Transverse colon (tissue), 4 donors: ENCODE data around the gene IFT25. TPM values are rescaled to one million over a fixed set of nuclear protein-coding genes. Genes with fewer than 3 reads are reported as not detected.
"Not testable (repeated sequence)": the region's sequence is repeated elsewhere in the genome, so short reads cannot be mapped to it uniquely, and the experiment has no call there.

Experiments
- DNase-seq: peaks from one replicate; pipeline ENCODE4 v3.0.0-alpha.2; 2019
- H3K27ac ChIP-seq, 4 donors: fragments of 200-600 bp; sonication (generic); 2 replicates each; pipeline ENCODE4 v1.5.1; 2016 to 2018; ENCODE audit warnings: inconsistent platforms in 4 of 4
- H3K27me3 ChIP-seq: fragments of 200-600 bp; sonication (generic); 2 replicates; pipeline ENCODE4 v1.5.1; 2017; ENCODE audit warnings: inconsistent platforms
- H3K36me3 ChIP-seq, 4 donors: fragments of 200-600 bp; sonication (generic); 2 replicates each; pipeline ENCODE4 v1.5.1; 2017 to 2019; ENCODE audit warnings: inconsistent platforms in 4 of 4
- H3K4me1 ChIP-seq, 4 donors: fragments of 200-600 bp; sonication (generic); 2 replicates each; pipeline ENCODE4 v1.5.1; 2017 to 2020; ENCODE audit warnings: inconsistent platforms in 4 of 4
- H3K4me3 ChIP-seq, 4 donors: fragments of 200-600 bp; sonication (generic); 1 replicate in 1 of 4; 2 replicates in 3 of 4; pipeline versions ENCODE4 v1.5.1 to v1.6.1; 2017 to 2019; ENCODE audit warnings: inconsistent platforms in 4 of 4
- H3K9me3 ChIP-seq, 2 donors: fragments of 200-600 bp; sonication (generic); 2 replicates each; pipeline ENCODE4 v1.5.1; 2017 to 2019; ENCODE audit warnings: inconsistent platforms in 2 of 2
- EP300 ChIP-seq: sonication (generic); formaldehyde crosslinking; IDR thresholded peaks from one replicate; pipeline ENCODE4 v1.6.1; 2017; ENCODE audit warnings: antibody characterized with exemption, low read depth
- POLR2A ChIP-seq: fragments of 450-650 bp; IDR thresholded peaks from one replicate; pipeline ENCODE4 v1.6.1; 2016; ENCODE audit warnings: antibody characterized with exemption, mild to moderate bottlenecking, moderate library complexity
- POLR2AphosphoS5 ChIP-seq, 3 donors: sonication (generic); formaldehyde crosslinking; IDR thresholded peaks; one replicate each; pipeline ENCODE4 v1.6.1; 2016; ENCODE audit warnings: antibody characterized with exemption in 3 of 3
- WGBS, 2 donors: methylation state at CpG; one replicate each; pipeline ENCODE4 v1.1.5; 2018; ENCODE audit warnings: low coverage in 1 of 2; 5-methylcytosine and 5-hydroxymethylcytosine counted together
- in situ Hi-C, 4 donors: fragments of 200-750 bp; cut with MboI; loops; one replicate each; pipeline versions ENCODE4 v1.15.0 to v1.15.1; 2017; ENCODE audit warnings: low sequenced_read_pairs in 3 of 4, low pct_ligation_motif_present in 1 of 4, low pct_unique_long_range_greater_than_20kb in 1 of 4
- intact Hi-C: fragments of 100-400 bp; cut with DNase I; formaldehyde crosslinking; loops from one replicate; pipeline ENCODE4 v1.15.1; 2023; ENCODE audit warnings: low total_unique reads
- total RNA-seq, 4 donors: library from RNA; depleted of rRNA; stranded (reverse); fragments of >200 nt; gene quantifications; one replicate each; pipeline ENCODE4 v1.1.0, GENCODE V29; 2016
- TF ChIP-seq, protein P1 (sequence below), 5 experiments: fragments of 200-600 bp in 3 of 5; fragments of 450-650 bp in 2 of 5; sonication (generic) in 3 of 5; IDR thresholded peaks; 1 replicate in 2 of 5; 2 replicates in 3 of 5; pipeline ENCODE4 v1.5.1; 2016 to 2017; ENCODE audit warnings: antibody characterized with exemption in 5 of 5, inconsistent platforms in 3 of 5, mild to moderate bottlenecking in 2 of 5, moderate library complexity in 1 of 5

The IFT25 gene
- total RNA-seq, 4 donors from 2014 or later = 4.2 to 22.5 (median 12.9) TPM

DNA sequence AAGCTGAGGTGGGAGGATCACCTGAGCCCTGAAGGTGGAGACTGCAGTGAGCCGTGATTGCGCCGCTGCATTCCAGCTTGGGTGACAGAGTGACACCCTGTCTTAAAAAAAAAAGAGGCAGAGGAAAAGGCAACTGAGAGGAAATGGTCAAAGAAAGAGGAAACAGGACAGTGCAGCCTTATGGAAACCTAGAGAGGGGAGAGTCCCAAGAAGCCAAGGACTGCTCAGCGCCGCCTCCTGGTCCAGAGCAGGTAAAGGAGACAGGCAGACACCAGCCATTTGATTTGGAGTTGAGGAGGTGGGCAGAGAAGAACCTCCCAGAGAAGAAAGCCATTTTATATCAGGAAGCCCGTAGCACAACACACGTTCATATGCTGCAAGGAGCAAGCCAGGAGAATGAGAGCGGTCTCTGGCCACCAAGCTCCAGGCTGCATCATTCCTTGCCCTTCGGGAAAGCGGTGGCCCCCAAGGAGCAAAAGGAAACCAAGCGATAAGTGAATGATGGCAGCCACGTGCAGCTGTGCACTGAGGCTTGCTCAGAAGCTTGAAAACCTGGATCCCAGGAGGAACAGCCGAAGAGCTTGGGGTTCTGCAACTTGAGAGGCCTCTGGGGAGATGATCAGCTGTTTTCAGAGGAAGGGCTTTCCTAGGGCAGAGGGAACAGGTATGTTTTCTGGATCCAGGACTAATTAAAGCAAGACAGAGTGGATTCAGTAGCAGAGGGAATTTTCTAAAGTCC, 34.4 kb upstream of the IFT25 start:
- H3K27me3 ChIP-seq = no peaks in the 10 kb centered on the region
- TF ChIP-seq, protein P1, sequence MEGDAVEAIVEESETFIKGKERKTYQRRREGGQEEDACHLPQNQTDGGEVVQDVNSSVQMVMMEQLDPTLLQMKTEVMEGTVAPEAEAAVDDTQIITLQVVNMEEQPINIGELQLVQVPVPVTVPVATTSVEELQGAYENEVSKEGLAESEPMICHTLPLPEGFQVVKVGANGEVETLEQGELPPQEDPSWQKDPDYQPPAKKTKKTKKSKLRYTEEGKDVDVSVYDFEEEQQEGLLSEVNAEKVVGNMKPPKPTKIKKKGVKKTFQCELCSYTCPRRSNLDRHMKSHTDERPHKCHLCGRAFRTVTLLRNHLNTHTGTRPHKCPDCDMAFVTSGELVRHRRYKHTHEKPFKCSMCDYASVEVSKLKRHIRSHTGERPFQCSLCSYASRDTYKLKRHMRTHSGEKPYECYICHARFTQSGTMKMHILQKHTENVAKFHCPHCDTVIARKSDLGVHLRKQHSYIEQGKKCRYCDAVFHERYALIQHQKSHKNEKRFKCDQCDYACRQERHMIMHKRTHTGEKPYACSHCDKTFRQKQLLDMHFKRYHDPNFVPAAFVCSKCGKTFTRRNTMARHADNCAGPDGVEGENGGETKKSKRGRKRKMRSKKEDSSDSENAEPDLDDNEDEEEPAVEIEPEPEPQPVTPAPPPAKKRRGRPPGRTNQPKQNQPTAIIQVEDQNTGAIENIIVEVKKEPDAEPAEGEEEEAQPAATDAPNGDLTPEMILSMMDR (IDR thresholded peaks at IDR 0.05) = no peak
- TF ChIP-seq EP300 (no peak), POLR2A (no peak), POLR2AphosphoS5 (IDR thresholded peaks at IDR 0.05) (no peak)
- H3K36me3 ChIP-seq = no peaks in the 10 kb centered on the region
- no peaks in the 10 kb centered on the region for H3K9me3 ChIP-seq
- no peak for DNase-seq
- in situ Hi-C loops = no loop called here
- intact Hi-C loops = no loop called here
- peaks cover 0 to 13% (median 7%) of the 10 kb centered on the region in 4 donors for H3K4me1 ChIP-seq
- WGBS, 2 donors = 87 to 88% methylated on average over 3 to 13 of the region's 13 CpGs
- no peak overlapping the region for H3K27ac ChIP-seq
- no peak overlapping the region for H3K4me3 ChIP-seq

DNA sequence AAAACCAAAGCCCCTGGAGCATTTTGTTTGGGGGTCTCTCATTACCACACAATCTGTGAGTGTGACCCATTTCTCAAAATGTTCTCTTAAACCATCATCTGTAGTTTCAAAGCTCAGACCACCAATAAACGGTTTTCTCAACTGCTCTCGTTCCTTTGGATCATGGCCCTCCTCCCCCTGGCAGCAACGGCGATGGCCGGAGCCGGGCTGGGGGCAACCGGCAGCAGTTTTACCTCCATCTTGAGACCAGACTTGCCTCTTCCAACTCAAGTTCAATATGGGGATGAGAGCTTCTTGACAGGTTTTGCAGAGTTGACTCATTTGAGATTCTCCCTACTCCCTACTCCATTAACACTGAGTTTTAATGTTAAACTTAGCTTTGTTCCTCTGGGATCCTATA, 30.4 kb upstream of the IFT25 start:
- no peaks in the 10 kb centered on the region for H3K9me3 ChIP-seq
- no peak for DNase-seq
- no peak overlapping the region for H3K4me3 ChIP-seq
- H3K27me3 ChIP-seq = no peaks in the 10 kb centered on the region
- H3K4me1 ChIP-seq = no peaks in the 10 kb centered on the region
- in situ Hi-C loops (no loop called here), intact Hi-C loops (no loop called here)
- WGBS, 2 donors = 93% methylated on average over 7 of the region's 7 CpGs; no CpG with 5 or more reads in 1 of the 2 donors
- no peak overlapping the region for H3K27ac ChIP-seq
- no peaks in the 10 kb centered on the region for H3K36me3 ChIP-seq
- TF ChIP-seq POLR2A (no peak), POLR2AphosphoS5 (IDR thresholded peaks at IDR 0.05) (no peak), EP300 (no peak)
- TF ChIP-seq, protein P1 (IDR thresholded peaks at IDR 0.05) = no peak

DNA sequence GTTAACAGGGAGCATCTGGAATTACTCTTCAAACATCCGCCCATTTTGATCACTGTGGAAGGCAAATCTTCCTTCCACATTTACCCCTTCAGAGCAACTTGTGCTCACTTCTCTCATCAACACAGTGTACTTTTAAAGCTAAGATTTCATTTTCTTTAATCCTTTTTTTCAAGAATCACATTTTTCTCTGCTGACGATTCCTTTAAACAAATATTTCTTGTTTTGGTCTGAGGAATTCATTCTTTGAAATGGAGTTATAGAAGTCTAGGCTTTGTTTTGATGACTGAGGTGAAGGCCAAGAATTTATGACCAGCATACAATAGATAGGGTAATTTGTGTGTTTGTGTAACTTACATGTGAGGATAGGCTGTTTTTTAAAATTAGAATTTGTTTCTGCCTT, 26.2 kb upstream of the IFT25 start:
- intact Hi-C loops = no loop called here
- no peak for TF ChIP-seq EP300
- TF ChIP-seq, protein P1 (IDR thresholded peaks at IDR 0.05) = no peak
- no peak for TF ChIP-seq POLR2A
- no peak for TF ChIP-seq POLR2AphosphoS5 (IDR thresholded peaks at IDR 0.05)
- no peaks in the 10 kb centered on the region for H3K4me1 ChIP-seq
- H3K27me3 ChIP-seq = no peaks in the 10 kb centered on the region
- no peak overlapping the region for H3K27ac ChIP-seq
- H3K4me3 ChIP-seq = no peak overlapping the region
- WGBS, 2 donors = 72 to 77% methylated on average over 2 of the region's 2 CpGs
- H3K9me3 ChIP-seq = no peaks in the 10 kb centered on the region
- in situ Hi-C loops = loop anchor here in 1 of 4 donors (25.0 kb wide), 1 partner anchor 109 kb away; no protein-coding TSS in a partner anchor
- DNase-seq = no peak
- peaks cover 0 to 2% (median 0%) of the 10 kb centered on the region in 4 donors for H3K36me3 ChIP-seq

DNA sequence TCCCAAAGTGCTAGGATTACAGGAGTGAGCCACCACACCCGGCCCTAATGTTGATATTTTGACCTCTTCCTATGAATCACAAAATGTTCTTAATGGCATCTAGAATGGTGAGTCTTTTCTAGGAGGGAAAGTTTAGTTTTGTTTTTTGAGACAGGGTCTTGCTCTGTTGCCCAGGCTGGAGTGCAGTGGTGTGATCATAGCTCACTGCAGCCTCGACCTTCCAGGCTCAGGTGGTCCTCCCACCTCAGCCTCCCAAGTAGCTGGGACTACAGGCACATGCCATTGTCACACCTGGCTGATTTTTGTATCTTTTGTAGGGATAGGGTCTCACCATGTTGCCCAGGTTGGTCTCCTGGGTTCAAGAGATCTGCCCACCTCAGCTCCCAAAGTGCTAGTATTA, 23.8 kb upstream of the IFT25 start:
- H3K4me1 ChIP-seq, H3K9me3 ChIP-seq, H3K27ac ChIP-seq, intact Hi-C loops, DNase-seq, H3K27me3 ChIP-seq, H3K4me3 ChIP-seq: not testable (repeated sequence)
- 82% methylated on average over 2 of the region's 2 CpGs; no CpG with 5 or more reads in 1 of the 2 donors for WGBS, 2 donors
- H3K36me3 ChIP-seq = peaks cover 0 to 12% (median 3%) of the 10 kb centered on the region in 4 donors
- in situ Hi-C loops = loop anchor here in 2 of 4 donors (10.0 to 25.0 kb wide), 2 partner anchors 107 to 115 kb away; no protein-coding TSS in a partner anchor
